B cell (primary cell): ENCODE results near the gene PELI2.

ENCODE experiments used
- CTCF ChIP-seq: fragments of 200-600 bp; IDR thresholded peaks from one replicate; pipeline ENCODE4 v1.8.0; 2022; ENCODE audit warnings: antibody characterized with exemption, mild to moderate bottlenecking
- EZH2 ChIP-seq: IDR thresholded peaks from 2 replicates; pipeline ENCODE4 v1.6.1; 2012; ENCODE audit warnings: borderline replicate concordance, low read depth, mild to moderate bottlenecking, moderate library complexity, low read length; ENCODE audit not compliant: insufficient read depth, poor library complexity, severe bottlenecking

GRCh38 chr14:56170877-56171422 lies 52.7 kb downstream of the PELI2 start:
- no peak for TF ChIP-seq CTCF
- TF ChIP-seq EZH2, result no peak
